NCI-H187 (cell line): Measurements from ENCODE around the gene ADARB1.
A peak's percentile ranks its signal among the peaks of the same experiment; 100 is the strongest.

Source experiments
- DNase-seq, 2 experiments: peaks; one replicate each; lab custom pipeline; 2025; lab: John Stamatoyannopoulos, UW

The ADARB1 gene

DNA sequence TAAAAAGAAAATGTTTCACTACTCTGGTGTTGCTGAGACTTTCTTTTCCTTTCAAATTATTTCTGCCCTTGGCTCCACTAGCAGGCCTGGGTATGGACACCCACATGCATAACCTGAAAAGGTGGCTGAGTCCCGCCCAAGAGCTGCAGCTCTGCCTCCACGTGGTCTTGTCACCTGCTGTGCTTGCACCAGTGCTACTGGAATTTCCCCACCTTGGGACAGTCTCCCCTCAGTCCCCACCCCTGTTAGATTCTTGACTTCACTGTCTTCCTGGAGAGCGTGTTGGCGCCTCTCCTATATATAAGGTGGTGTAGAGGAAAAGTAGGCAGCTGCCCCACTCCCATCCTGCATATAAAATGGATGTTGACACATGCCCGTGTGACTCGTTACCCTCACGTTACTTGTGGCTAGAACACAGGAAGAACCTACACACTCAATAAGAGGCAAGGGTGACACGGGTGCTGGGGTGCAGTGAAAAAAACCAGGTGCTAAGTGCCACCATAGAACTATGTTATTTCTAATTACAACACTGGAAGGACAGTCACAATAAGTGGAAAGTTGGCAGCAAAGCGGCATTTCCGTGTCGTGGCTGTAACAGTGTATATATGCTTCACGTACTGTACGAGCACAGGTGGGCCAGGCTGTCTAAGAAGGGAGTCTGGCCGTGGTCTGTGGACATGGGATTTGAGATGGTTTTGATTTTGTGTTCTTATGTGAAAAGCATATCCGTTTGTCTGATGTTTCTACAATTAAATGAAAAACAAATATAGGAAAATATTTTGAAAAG, 152.4 kb downstream of the ADARB1 start:
- DNase-seq: no peak

DNA sequence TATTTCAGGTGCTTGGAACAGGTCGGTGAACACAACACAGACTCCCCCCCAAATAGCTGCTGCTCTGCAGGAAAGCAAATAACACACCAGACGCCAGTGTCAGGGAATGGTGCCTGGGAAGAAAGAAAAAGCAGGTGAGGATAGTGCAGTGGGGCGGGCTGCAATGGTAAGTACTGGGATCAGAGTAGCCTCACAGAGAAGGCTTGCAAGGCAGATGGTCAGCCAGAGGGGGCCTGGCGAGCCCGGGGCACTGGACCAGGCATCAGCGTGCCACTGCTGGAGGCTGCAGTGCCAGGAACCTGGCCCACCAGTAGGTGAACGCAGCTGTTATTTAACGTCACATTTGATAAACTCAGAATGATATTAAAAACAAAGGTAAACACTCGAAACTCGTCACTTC, 153.4 kb downstream of the ADARB1 start:
- no peak for DNase-seq

DNA sequence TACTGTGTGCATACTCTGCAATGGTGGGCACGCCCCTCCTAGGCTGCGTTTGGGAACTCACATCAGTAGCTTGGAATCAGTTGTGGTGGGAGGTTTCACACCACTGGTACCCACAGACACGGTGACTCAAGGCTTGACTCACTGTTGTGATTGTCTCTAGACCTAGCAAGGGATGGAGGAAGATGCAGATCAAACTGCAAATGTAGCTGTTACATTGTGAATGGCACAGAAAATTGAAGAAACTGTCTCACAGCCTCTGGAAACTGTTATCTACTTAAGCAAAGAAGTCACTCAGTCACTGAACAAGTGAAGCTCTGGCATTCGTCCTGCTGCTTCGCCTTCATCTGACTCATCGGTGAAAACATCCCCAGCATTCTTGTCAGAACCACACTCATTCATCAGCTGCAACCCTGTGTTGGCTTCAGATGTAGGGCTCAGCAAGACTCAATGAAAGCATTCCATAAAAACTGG, 153.8 kb downstream of the ADARB1 start:
- no peak for DNase-seq

GRCh38 chr21:45228656-45229240, 154.4 kb downstream of the ADARB1 start:
- no peak for DNase-seq

DNA sequence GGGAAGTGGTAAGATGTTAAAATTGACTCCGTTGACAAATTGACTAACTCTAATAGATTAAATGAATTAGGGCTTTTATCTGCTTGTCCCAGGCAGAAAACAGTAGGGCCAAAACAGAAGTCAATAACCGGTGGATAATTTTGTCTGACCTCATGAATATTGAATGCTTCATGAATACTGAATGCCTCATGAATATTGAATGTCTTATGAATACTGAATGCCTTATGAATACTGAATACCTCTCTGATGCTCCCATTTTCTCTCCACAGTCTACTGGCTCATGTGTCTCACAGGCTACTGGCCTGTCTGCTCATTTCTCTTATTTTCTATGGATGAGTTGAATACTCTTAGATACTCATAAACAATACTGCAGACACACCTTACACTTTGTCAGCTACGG, 157.3 kb downstream of the ADARB1 start:
- DNase-seq: no peak

DNA sequence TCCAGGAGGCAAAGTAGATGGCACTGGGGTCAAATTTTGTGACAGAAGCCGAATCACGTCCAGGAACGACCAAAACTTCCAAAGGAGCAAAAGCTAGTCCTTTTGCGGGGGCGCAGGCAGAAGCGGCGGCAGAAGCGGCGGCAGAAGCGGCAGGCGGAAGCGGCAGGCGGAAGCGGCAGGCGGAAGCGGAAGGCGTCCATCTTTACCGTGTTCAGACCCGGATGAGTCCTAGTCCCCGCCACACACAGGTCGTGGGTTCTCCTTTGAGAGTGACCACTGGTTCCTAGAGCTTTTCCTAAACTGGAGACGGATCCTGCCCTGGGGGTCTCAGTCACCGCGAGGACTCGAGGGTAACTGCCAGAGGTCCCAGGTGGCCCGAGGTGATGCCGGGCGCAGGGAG, 159.7 kb downstream of the ADARB1 start:
- DNase-seq: no peak

DNA sequence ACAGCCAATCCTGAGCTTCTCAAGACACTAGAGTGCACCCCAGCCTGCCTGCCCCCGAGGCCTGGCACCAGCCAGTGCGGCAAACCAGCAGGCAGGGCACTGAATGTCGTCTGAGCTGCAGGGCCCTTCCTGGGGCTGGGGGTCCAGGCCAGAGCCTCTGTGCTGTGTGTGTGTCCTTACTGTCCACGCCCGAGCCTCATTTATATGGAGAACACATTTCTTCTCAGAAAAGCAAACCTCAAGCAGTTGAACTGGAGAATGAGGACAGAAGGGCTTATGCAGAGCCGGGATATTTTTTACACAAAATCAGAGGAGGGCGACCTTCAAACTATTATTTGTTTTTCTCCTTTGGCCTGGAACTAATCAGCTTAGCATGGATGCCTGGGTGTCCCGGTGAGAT, 160.6 kb downstream of the ADARB1 start:
- no peak for DNase-seq

DNA sequence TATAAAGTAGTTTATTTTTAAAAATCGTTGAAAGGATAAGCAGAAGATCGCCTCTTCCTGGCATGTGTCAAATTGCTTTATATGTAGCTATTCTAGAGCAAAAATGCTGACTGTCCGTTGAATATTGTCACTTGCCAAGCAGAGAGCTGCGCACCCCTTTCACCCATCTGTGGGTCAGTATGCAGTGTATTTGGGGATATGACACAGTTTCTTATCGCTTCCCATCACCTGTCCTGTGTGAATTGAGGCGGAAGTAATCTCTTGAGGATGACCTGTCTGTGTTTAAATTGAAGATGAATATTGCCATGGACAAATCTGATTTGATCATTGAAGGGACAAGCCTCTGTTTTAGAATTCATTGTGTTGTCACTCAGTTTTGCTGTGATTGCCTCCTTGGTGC, 161.1 kb downstream of the ADARB1 start:
- DNase-seq: no peak

GRCh38 chr21:45236481-45236880, 162.1 kb downstream of the ADARB1 start:
- no peak for DNase-seq

GRCh38 chr21:45237401-45237800, 163.0 kb downstream of the ADARB1 start:
- no peak for DNase-seq

DNA sequence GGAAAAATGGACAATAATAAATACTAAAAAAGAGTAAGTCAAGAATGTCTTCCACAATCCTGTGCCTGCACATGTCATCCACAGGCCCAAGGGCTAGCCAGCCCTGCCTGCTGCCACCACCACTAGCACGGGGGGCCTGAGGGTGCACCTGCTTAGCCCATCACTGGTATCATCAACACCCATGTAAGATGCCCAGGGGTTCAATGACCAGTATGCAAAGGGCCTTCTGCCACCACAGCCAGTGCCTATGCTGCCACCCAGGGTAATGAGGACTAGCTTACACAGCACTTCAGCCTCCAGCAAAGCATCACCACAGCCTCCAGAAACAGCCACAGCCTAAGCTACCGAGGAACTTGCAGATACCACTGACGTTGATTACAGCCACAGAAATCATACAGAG, 167.0 kb downstream of the ADARB1 start:
- no peak for DNase-seq

GRCh38 chr21:45243603-45244002, 169.2 kb downstream of the ADARB1 start:
- no peak for DNase-seq

GRCh38 chr21:45244799-45245340, 170.5 kb downstream of the ADARB1 start:
- DNase-seq: no peak

DNA sequence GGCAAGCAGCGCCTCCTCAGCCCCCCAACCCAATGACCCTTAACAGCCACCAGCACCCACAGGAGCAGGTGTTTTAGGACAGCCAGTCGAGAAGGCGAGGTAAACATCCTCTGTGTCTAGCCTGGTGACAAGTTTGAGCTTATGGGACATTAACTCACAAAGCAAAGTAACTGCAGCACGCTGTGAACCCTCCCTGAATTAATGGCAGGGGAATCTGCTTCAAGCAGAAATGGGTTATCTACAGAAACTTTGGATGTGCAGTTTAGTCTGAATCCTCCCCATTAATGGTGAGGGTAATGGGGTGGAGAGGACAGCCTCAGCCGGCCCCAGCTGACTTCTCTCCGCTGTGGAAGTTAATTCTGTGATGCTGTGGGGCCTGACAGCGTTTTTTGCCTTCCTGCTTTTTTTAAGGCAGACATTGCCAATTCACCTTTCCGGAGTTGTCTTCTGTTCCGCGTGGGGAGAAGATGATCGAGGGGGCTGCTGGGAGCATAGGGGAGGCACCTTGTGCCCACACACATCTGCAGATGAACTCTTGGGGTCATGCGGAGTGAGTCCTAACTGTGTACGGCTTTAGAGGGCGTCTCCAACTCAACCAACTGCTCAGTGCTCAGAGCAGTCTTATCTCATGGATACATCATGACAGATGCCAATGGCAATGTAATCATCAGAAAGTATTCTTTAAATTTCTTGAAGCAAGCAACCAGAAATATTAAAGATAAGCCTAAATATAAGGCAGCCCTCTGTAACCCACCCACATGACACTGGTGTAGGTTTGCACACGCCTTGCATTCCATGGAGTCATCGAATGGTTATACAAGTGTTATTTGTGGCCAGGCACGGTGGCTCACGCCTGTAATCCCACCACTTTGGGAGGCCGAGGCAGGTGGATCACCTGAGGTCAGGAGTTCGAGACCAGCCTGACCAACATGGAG, 172.3 kb downstream of the ADARB1 start:
- DNase-seq: no peak

- no peak for DNase-seq
Observed at GRCh38 chr21:45248301-45248892, 174.0 kb downstream of the ADARB1 start.

- DNase-seq: peak in 1 of 2 experiments; percentile 20
Observed at GRCh38 chr21:45248893-45249381, 174.6 kb downstream of the ADARB1 start.

DNA sequence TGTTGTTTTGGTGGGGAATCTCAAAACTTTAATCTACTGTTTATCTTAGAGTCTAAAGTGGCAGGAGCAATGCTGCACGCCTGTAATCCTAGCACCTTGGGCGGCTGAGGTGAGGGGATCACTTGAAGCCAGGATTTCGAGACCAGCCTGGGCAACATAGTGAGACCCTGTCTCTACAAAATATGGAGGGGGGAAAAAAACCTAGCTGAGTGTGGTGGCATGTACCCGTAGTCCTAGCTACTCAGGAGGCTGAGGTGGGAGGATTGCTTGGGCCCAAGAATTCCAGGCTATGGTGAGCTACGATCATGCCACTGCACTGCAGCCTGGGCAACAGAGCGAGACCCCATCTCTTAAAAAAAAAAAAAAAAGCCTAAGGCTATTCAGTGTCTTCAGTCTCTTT, 175.2 kb downstream of the ADARB1 start:
- no peak for DNase-seq

- no peak for DNase-seq
Observed at GRCh38 chr21:45250272-45250671, 175.9 kb downstream of the ADARB1 start.

- DNase-seq: no peak
Observed at GRCh38 chr21:45250914-45251634, 176.7 kb downstream of the ADARB1 start.

DNA sequence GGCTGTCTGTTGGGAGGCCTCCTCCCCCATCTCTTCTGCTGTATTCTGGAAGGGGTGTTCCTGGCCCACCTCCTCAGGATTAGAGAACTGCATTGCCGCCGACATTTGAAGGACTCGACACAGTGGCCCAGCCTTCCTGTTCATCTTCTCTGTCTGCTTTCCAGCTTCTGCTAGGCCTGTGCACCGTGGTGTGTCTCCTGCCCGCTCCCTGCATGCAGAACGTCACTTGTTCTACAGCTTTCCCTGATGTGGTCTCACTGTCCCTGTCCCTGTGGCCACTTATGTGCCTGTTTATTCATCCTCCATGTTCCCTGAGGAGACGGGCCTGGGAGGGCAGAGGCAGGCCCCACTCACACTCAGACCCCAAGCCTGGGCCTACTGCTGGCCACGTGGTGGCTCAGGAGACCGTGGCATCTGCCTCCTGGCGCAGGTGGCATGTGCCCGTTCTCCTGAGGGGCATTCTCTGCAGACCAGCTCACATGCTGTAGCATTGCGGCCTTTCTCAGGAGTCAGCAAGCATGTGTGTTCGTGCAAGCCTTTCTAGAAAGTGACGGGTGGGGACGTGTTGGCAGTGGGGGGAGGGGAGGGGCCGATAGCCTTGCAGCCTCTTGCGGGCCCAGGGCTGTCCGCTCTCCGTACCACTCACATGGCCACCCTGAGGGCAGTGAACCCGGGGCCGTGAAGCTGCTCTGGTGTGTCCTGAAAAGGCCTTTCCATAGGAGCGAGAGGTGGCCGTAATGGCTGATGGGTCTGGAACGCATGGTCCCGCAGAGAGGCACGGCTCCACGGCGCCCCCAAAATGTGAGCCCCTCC, 177.5 kb downstream of the ADARB1 start:
- no peak for DNase-seq
